Smooth muscle cell (in vitro differentiated cells): ENCODE measurements around the gene FGF3. TPM values are rescaled to one million over a fixed set of nuclear protein-coding genes. Genes with fewer than 3 reads are reported as not detected.

Source experiments
- DNase-seq: peaks from one replicate; lab custom pipeline; 2025; ENCODE audit not compliant: unreplicated experiment; lab: John Stamatoyannopoulos, UW
- H2AFZ ChIP-seq: fragments of 200-600 bp; sonication (generic); 2 replicates; pipeline ENCODE4 v1.6.0; 2016; ENCODE audit warnings: antibody characterized with exemption, low read depth, mild to moderate bottlenecking
- H3F3A ChIP-seq: fragments of 200-600 bp; sonication (generic); 2 replicates; pipeline ENCODE4 v1.6.0; 2017; ENCODE audit warnings: antibody characterized with exemption, low read depth
- H3K27ac ChIP-seq: fragments of 200-600 bp; sonication (generic); 2 replicates; pipeline ENCODE4 v1.5.1; 2016; ENCODE audit warnings: low read depth, mild to moderate bottlenecking
- H3K27me3 ChIP-seq: fragments of 200-600 bp; sonication (generic); 2 replicates; pipeline ENCODE4 v1.6.1; 2016; ENCODE audit warnings: low read depth, mild to moderate bottlenecking
- H3K36me3 ChIP-seq: fragments of 200-600 bp; sonication (generic); 2 replicates; pipeline ENCODE4 v1.5.1; 2016; ENCODE audit warnings: low read depth
- H3K4me1 ChIP-seq: fragments of 200-600 bp; sonication (generic); 2 replicates; pipeline ENCODE4 v1.5.1; 2016; ENCODE audit warnings: low read depth
- H3K4me2 ChIP-seq: fragments of 200-600 bp; sonication (generic); 2 replicates; pipeline ENCODE4 v1.6.0; 2016; ENCODE audit warnings: mild to moderate bottlenecking
- H3K4me3 ChIP-seq: fragments of 200-600 bp; sonication (generic); 2 replicates; pipeline ENCODE4 v1.5.1; 2016; ENCODE audit warnings: mild to moderate bottlenecking
- H3K79me2 ChIP-seq: fragments of 200-600 bp; sonication (generic); 2 replicates; pipeline ENCODE4 v1.6.0; 2016; ENCODE audit warnings: low read depth, mild to moderate bottlenecking
- H3K9ac ChIP-seq: fragments of 200-600 bp; sonication (generic); 2 replicates; pipeline ENCODE4 v1.6.0; 2016; ENCODE audit warnings: low read depth
- H3K9me3 ChIP-seq: fragments of 200-600 bp; sonication (generic); replicated peaks from 2 replicates; pipeline ENCODE4 v1.5.1; 2016; ENCODE audit warnings: low read depth
- H4K20me1 ChIP-seq: fragments of 200-600 bp; sonication (generic); 2 replicates; pipeline ENCODE4 v1.6.0; 2016; ENCODE audit warnings: low read depth
- CTCF ChIP-seq: fragments of 200-600 bp; sonication (generic); IDR thresholded peaks from 2 replicates; pipeline ENCODE4 v1.5.1; 2017; ENCODE audit warnings: borderline replicate concordance, mild to moderate bottlenecking, antibody characterized with exemption; ENCODE audit not compliant: insufficient read depth, poor library complexity, severe bottlenecking
- WGBS: methylation state at CpG from one replicate; pipeline ENCODE4 v1.1.7; 2016; ENCODE audit warnings: low lambda C conversion rate; 5-methylcytosine and 5-hydroxymethylcytosine counted together
- polyA plus RNA-seq: library from polyadenylated mRNA; unstranded; fragments of >200 nt; fragmentation: Nextera tagmentation; extraction: Ambion mirVana; gene quantifications from 2 replicates; pipeline ENCODE4 v1.2.1, GENCODE V29; 2016
- total RNA-seq: library from RNA; depleted of rRNA; stranded (reverse); fragments of >200 nt; gene quantifications from 2 replicates; pipeline ENCODE4 v1.2.3, GENCODE V29; 2014

FGF3 gene
- total and polyA plus RNA-seq, 2 experiments from 2014 or later = not detected

GRCh38 chr11:69864686-69865661 is 45.8 kb upstream of the FGF3 start:
- H3K9ac ChIP-seq = no peak overlapping the region
- peaks cover 9% of the 10 kb centered on the region for H3K4me1 ChIP-seq
- H3F3A ChIP-seq = no peaks in the 10 kb centered on the region
- no peaks in the 10 kb centered on the region for H3K27me3 ChIP-seq
- no peaks in the 10 kb centered on the region for H4K20me1 ChIP-seq
- H3K4me2 ChIP-seq = no peak overlapping the region
- no peaks in the 10 kb centered on the region for H3K9me3 ChIP-seq
- no peak overlapping the region for H2AFZ ChIP-seq
- H3K36me3 ChIP-seq = no peaks in the 10 kb centered on the region
- DNase-seq = no peak
- no peak overlapping the region for H3K4me3 ChIP-seq
- WGBS = 90% methylated on average over 25 of the region's 27 CpGs
- no peaks in the 10 kb centered on the region for H3K79me2 ChIP-seq
- no peak for TF ChIP-seq CTCF
- H3K27ac ChIP-seq = no peak overlapping the region

- H3K4me3 ChIP-seq = no peak overlapping the region
- no peak overlapping the region for H2AFZ ChIP-seq
- no peaks in the 10 kb centered on the region for H4K20me1 ChIP-seq
- H3K9me3 ChIP-seq = no peaks in the 10 kb centered on the region
- H3K27me3 ChIP-seq = no peaks in the 10 kb centered on the region
- 94% methylated on average over 16 of the region's 17 CpGs for WGBS
- no peaks in the 10 kb centered on the region for H3F3A ChIP-seq
- no peak overlapping the region for H3K27ac ChIP-seq
- no peak overlapping the region for H3K9ac ChIP-seq
- DNase-seq = no peak
- H3K4me2 ChIP-seq = no peak overlapping the region
- TF ChIP-seq CTCF = no peak
- H3K36me3 ChIP-seq = no peaks in the 10 kb centered on the region
- peaks cover 2% of the 10 kb centered on the region for H3K4me1 ChIP-seq
- H3K79me2 ChIP-seq = no peaks in the 10 kb centered on the region
Observed at GRCh38 chr11:69863544-69864200, 44.5 kb upstream of the FGF3 start.

- Histone ChIP-seq H2AFZ (no peak overlapping the region), H3K9me3 (no peaks in the 10 kb centered on the region), H3K79me2 (no peaks in the 10 kb centered on the region), H3K9ac (no peak overlapping the region), H3K27ac (no peak overlapping the region), H3K4me1 (no peaks in the 10 kb centered on the region), H3K36me3 (no peaks in the 10 kb centered on the region), H3K27me3 (no peaks in the 10 kb centered on the region), H3K4me3 (no peak overlapping the region), H3K4me2 (no peak overlapping the region), H4K20me1 (no peaks in the 10 kb centered on the region), H3F3A (no peaks in the 10 kb centered on the region)
- 94% methylated on average over 12 of the region's 12 CpGs for WGBS
- DNase-seq = no peak
- TF ChIP-seq CTCF = no peak
Observed at GRCh38 chr11:69862797-69863543, 43.8 kb upstream of the FGF3 start.
